MG63 (cell line): ENCODE results near the gene ZNF80. TPM values are rescaled to one million over a fixed set of nuclear protein-coding genes. Genes with fewer than 3 reads are reported as not detected.

Source experiments
- DNase-seq: peaks from one replicate; pipeline ENCODE4 v3.0.0-alpha.2; 2020
- H3K27me3 ChIP-seq: fragments of 250-450 bp; sonication (Bioruptor Pico); 2 replicates; pipeline ENCODE4 v1.5.1; 2020; ENCODE audit warnings: mild to moderate bottlenecking, moderate library complexity
- H3K36me3 ChIP-seq: fragments of 250-450 bp; sonication (Bioruptor Pico); 2 replicates; pipeline ENCODE4 v1.5.1; 2020; ENCODE audit warnings: mild to moderate bottlenecking, moderate library complexity
- H3K4me3 ChIP-seq: fragments of 250-450 bp; sonication (Bioruptor Pico); 2 replicates; pipeline ENCODE4 v1.5.1; 2020; ENCODE audit warnings: mild to moderate bottlenecking, moderate library complexity
- H3K9me3 ChIP-seq: fragments of 250-450 bp; sonication (Bioruptor Pico); 2 replicates; pipeline ENCODE4 v1.5.1; 2020; ENCODE audit warnings: mild to moderate bottlenecking, moderate library complexity
- total RNA-seq: library from RNA; depleted of rRNA; stranded (reverse); fragments of >200 nt; shearing (Covaris generic); gene quantifications from 2 replicates; pipeline ENCODE4 v1.2.3, GENCODE V29; 2014; ENCODE audit warnings: low replicate concordance; rRNA removed

ZNF80 gene
- total RNA-seq, 1 experiment from 2014 or later = not detected

DNA sequence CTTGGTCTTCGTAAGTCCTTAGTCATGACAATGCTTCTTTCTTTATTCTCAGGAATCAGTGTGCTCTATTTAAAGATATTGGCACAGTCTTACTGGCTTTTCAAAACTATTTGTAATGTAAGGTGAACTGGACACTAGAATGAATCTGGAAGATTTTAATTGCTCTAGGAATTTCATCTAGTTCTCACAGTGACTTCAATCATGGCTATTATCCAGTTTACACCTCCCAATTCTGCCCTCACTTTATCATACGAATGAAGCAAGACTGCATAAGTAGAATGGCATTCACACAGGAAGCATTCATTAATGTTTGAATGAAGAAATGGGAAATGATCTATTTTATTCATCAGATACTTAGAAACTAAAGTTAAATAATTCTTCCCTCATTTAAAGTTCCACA is 31.8 kb downstream of the ZNF80 start:
- no peak overlapping the region for H3K4me3 ChIP-seq
- no peaks in the 10 kb centered on the region for H3K9me3 ChIP-seq
- DNase-seq = no peak
- peaks cover 3% of the 10 kb centered on the region for H3K27me3 ChIP-seq
- H3K36me3 ChIP-seq = no peaks in the 10 kb centered on the region

DNA sequence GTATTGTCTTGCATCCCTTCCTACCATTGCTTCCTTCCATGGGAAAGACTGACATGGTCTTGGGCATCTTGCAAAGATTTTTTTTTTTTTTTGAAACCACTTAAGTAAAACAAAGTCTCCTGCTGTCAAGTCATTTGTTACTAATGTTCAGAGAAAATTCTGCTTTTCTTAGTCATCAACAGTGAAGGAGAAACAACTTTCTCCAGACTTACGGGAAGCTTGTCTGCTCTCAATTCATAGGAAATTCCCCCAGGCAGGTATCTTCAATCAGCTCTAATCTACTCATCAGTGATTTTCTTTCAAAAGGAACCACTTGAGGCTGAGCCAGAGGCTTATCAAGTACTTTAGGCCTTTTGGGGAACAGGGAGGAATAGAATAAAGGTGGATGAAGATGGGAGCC is 42.6 kb downstream of the ZNF80 start:
- Histone ChIP-seq H3K4me3 (no peak overlapping the region), H3K36me3 (no peaks in the 10 kb centered on the region), H3K9me3 (no peaks in the 10 kb centered on the region), H3K27me3 (peaks cover 3% of the 10 kb centered on the region; the same call in 1 of the 2 replicates)
- no peak for DNase-seq

DNA sequence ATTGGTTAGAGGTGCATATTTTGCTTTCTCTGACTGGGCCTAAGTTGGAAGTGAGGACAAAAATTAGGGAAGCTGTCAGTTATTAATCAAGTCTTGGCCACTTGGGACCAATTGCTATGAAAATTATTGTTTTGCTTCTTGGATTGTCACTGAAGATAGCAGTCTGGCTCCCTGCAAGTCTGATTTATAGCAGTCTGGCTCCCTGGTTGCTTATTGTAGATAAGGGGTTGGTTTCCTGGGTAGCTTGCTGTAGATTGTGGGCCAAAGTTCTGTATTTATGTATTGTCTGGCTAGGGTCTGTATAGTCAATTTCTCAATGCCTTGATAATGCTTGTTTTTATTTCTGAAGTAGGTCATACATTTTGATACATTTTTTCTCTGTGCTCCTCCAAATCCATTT is 45.2 kb downstream of the ZNF80 start:
- no peak overlapping the region for H3K4me3 ChIP-seq
- H3K36me3 ChIP-seq = no peaks in the 10 kb centered on the region
- H3K9me3 ChIP-seq = no peaks in the 10 kb centered on the region
- H3K27me3 ChIP-seq = peaks cover 13% of the 10 kb centered on the region; the same call in 1 of the 2 replicates
- DNase-seq = no peak

DNA sequence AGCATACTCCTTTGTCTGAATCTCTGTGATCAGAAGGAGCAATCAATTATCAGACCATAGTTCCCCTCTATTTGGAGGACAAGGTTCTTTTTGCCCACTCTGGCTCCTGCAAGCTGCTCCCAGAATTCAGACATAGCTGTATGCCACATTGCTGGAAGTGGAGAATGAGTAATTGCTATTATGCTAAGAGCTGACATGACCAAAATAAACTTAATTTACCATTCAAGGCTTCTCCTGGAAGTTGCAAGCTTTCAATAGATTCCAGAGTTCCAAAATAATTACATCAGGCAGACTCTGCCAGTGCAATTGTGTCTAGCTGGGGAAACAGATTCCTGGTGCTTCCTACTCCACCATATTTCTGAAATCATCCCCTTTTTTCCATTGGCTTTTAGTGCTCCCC is 50.9 kb downstream of the ZNF80 start:
- H3K36me3 ChIP-seq = no peaks in the 10 kb centered on the region
- H3K9me3 ChIP-seq = peaks cover 2% of the 10 kb centered on the region; the same call in 1 of the 2 replicates
- peaks cover 22% of the 10 kb centered on the region for H3K27me3 ChIP-seq
- DNase-seq = no peak
- H3K4me3 ChIP-seq = no peak overlapping the region

Other genes starting within 250 kb of the ZNF80 start
- 0.20 and 1.5 TPM in 2 replicates for gene CCDC191, start 181.1 kb downstream of the ZNF80 start, total RNA-seq
- gene QTRT2, start 180.8 kb downstream of the ZNF80 start, total RNA-seq = 21.8 and 74.9 TPM in 2 replicates
- gene DRD3, start 58.5 kb downstream of the ZNF80 start, total RNA-seq = not detected in 2 replicates
- gene TIGIT, start 56.5 kb upstream of the ZNF80 start, total RNA-seq = not detected in 2 replicates